Neural progenitor cell (in vitro differentiated cells): ENCODE results near the gene REPIN1. TPM values are rescaled to one million over a fixed set of nuclear protein-coding genes. Genes with fewer than 3 reads are reported as not detected.

ENCODE experiments used
- DNase-seq: peaks from one replicate; pipeline ENCODE4 v3.0.0-alpha.2; 2016; ENCODE audit warnings: low spot score
- H2AFZ ChIP-seq: fragments of 200-600 bp; sonication (generic); replicated peaks from 2 replicates; pipeline ENCODE4 v1.6.1; 2016; ENCODE audit warnings: antibody characterized with exemption
- H3F3A ChIP-seq: fragments of 200-600 bp; sonication (generic); 2 replicates; pipeline ENCODE4 v1.6.1; 2016; ENCODE audit warnings: antibody characterized with exemption, low read depth
- H3K27ac ChIP-seq: fragments of 200-600 bp; sonication (generic); 2 replicates; pipeline ENCODE4 v1.5.1; 2016; ENCODE audit warnings: mild to moderate bottlenecking
- H3K27me3 ChIP-seq: fragments of 200-600 bp; sonication (generic); 2 replicates; pipeline ENCODE4 v1.6.1; 2016; ENCODE audit warnings: mild to moderate bottlenecking, moderate library complexity
- H3K36me3 ChIP-seq: fragments of 200-600 bp; sonication (generic); 2 replicates; pipeline ENCODE4 v1.5.1; 2016
- H3K4me1 ChIP-seq: fragments of 200-600 bp; sonication (generic); 2 replicates; pipeline ENCODE4 v1.6.1; 2016; ENCODE audit warnings: mixed run types
- H3K4me2 ChIP-seq: fragments of 200-600 bp; sonication (generic); 2 replicates; pipeline ENCODE4 v1.6.1; 2016
- H3K4me3 ChIP-seq: fragments of 200-600 bp; sonication (generic); 2 replicates; pipeline ENCODE4 v1.5.1; 2016
- H3K79me2 ChIP-seq: fragments of 200-600 bp; sonication (generic); 2 replicates; pipeline ENCODE4 v1.6.1; 2016; ENCODE audit warnings: low read depth
- H3K9ac ChIP-seq: fragments of 200-600 bp; sonication (generic); 2 replicates; pipeline ENCODE4 v1.6.1; 2016
- H3K9me3 ChIP-seq: fragments of 200-600 bp; sonication (generic); 2 replicates; pipeline ENCODE4 v1.5.1; 2016; ENCODE audit warnings: low read depth
- H4K20me1 ChIP-seq: fragments of 200-600 bp; sonication (generic); 2 replicates; pipeline ENCODE4 v1.6.1; 2016; ENCODE audit warnings: low read depth
- H3K27ac Mint-ChIP-seq: 3 replicates; pipeline ENCODE4 v1.8.0; 2021; ENCODE audit warnings: mixed read lengths
- H3K27me3 Mint-ChIP-seq: 2 replicates; pipeline ENCODE4 v1.8.0; 2022; ENCODE audit warnings: low read depth, mild to moderate bottlenecking, inconsistent platforms, moderate library complexity, mixed read lengths; ENCODE audit not compliant: insufficient read depth
- H3K36me3 Mint-ChIP-seq: 3 replicates; pipeline ENCODE4 v1.8.0; 2021; ENCODE audit warnings: mixed read lengths
- H3K4me1 Mint-ChIP-seq: 3 replicates; pipeline ENCODE4 v1.8.0; 2021; ENCODE audit warnings: mixed read lengths
- H3K4me3 Mint-ChIP-seq: 3 replicates; pipeline ENCODE4 v1.8.0; 2021; ENCODE audit warnings: mild to moderate bottlenecking, moderate library complexity, mixed read lengths
- H3K9me3 Mint-ChIP-seq: 3 replicates; pipeline ENCODE4 v1.8.0; 2020; ENCODE audit warnings: mixed read lengths
- EZH2 ChIP-seq: fragments of 200-600 bp; sonication (generic); IDR thresholded peaks from 2 replicates; pipeline ENCODE4 v1.6.1; 2017; ENCODE audit warnings: antibody characterized with exemption, mild to moderate bottlenecking, moderate library complexity
- EZH2phosphoT487 ChIP-seq: fragments of 200-600 bp; sonication (generic); IDR thresholded peaks from 2 replicates; pipeline ENCODE4 v1.6.1; 2017; ENCODE audit warnings: antibody characterized with exemption
- total RNA-seq: library from RNA; depleted of rRNA; stranded (reverse); fragments of >200 nt; gene quantifications from 2 replicates; pipeline ENCODE4 v1.2.3, GENCODE V29; 2015; ENCODE audit warnings: low replicate concordance
- TF ChIP-seq, protein P1 (sequence below): fragments of 200-600 bp; sonication (generic); IDR thresholded peaks from 2 replicates; pipeline ENCODE4 v1.5.1; 2017; ENCODE audit warnings: antibody characterized with exemption, mild to moderate bottlenecking

The REPIN1 gene
- total RNA-seq, 1 donor from 2014 or later: 18.0 TPM

DNA sequence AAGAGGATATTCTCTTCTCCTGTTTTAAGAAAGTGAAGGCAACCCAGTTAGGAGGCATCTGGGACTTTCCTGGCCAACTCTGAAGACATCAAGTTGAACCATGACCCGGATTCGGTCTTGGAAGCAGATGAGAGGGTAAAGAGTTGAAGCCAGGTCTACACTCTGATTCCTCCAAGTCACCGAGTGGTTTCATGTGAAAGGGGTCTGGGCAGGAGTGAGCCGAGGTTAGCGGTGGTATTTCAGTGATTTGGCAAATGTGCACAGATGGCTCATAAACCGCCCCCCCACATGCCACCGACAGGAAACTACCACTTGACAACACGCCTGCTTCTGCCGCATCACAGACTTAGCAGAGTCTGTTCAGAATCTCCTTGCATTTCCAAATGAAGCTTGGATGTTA is 11.4 kb upstream of the REPIN1 start:
- Histone ChIP-seq H3K27me3 (no peaks in the 10 kb centered on the region), H4K20me1 (no peaks in the 10 kb centered on the region), H3K4me2 (no peak overlapping the region), H3K4me3 (no peak overlapping the region), H3K9me3 (no peaks in the 10 kb centered on the region), H3K79me2 (no peaks in the 10 kb centered on the region), H3K9ac (no peak overlapping the region), H2AFZ (no peak overlapping the region), H3K27ac (no peak overlapping the region), H3K36me3 (no peaks in the 10 kb centered on the region), H3K4me1 (peaks cover 11% of the 10 kb centered on the region), H3F3A (peaks cover 18% of the 10 kb centered on the region)
- Mint-ChIP-seq H3K4me1 (peaks cover 28% of the 10 kb centered on the region), H3K4me3 (no peak overlapping the region), H3K36me3 (no peaks in the 10 kb centered on the region), H3K9me3 (peaks cover 2% of the 10 kb centered on the region), H3K27ac (no peak overlapping the region), H3K27me3 (peaks cover 20% of the 10 kb centered on the region)
- DNase-seq: peak; percentile 1
- TF ChIP-seq EZH2phosphoT487: no peak
- no peak for TF ChIP-seq EZH2
- TF ChIP-seq, protein P1, sequence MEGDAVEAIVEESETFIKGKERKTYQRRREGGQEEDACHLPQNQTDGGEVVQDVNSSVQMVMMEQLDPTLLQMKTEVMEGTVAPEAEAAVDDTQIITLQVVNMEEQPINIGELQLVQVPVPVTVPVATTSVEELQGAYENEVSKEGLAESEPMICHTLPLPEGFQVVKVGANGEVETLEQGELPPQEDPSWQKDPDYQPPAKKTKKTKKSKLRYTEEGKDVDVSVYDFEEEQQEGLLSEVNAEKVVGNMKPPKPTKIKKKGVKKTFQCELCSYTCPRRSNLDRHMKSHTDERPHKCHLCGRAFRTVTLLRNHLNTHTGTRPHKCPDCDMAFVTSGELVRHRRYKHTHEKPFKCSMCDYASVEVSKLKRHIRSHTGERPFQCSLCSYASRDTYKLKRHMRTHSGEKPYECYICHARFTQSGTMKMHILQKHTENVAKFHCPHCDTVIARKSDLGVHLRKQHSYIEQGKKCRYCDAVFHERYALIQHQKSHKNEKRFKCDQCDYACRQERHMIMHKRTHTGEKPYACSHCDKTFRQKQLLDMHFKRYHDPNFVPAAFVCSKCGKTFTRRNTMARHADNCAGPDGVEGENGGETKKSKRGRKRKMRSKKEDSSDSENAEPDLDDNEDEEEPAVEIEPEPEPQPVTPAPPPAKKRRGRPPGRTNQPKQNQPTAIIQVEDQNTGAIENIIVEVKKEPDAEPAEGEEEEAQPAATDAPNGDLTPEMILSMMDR: no peak

DNA sequence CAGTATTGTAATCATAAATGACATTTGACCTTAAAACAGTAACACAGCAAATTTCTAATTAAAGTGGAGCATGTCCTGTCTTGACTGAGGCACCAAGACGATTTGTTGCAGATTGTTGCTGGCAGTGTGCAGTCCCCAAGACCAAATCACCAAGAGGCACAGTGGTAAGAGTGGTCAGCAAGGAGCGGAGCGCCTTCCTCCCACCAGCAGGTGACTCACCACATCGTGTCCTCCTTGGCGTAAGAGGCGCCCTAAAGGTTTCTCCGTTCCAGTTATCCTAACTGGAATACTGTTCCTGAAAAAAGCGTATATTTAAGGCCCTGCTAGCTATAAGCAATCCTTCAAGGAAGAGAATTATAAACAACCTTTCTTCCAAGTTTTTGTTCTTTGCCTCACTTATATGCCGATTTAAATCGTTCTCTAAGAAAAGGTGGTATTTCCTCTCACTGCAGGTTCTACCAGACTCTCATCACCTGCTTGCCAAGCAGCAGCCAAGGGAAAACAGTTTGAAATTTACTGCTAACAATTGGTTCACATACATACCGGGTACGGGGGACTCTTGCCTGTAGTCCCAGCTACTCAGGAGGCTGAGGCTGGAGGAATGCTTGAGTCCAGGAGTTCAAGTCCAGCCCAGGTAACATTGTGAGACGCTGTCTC is 10.7 kb upstream of the REPIN1 start:
- Histone ChIP-seq H4K20me1 (no peaks in the 10 kb centered on the region), H3K27ac (no peak overlapping the region), H3K9ac (no peak overlapping the region), H3F3A (peaks cover 21% of the 10 kb centered on the region), H3K9me3 (no peaks in the 10 kb centered on the region), H3K27me3 (no peaks in the 10 kb centered on the region), H3K4me2 (no peak overlapping the region), H3K79me2 (no peaks in the 10 kb centered on the region), H3K36me3 (no peaks in the 10 kb centered on the region), H3K4me3 (no peak overlapping the region), H3K4me1 (peaks cover 14% of the 10 kb centered on the region), H2AFZ (no peak overlapping the region)
- peak; percentile 24 for DNase-seq
- TF ChIP-seq, protein P1: no peak
- TF ChIP-seq EZH2phosphoT487: no peak
- no peak for TF ChIP-seq EZH2
- H3K27ac Mint-ChIP-seq: no peak overlapping the region
- peaks cover 2% of the 10 kb centered on the region for H3K9me3 Mint-ChIP-seq
- peaks cover 34% of the 10 kb centered on the region for H3K4me1 Mint-ChIP-seq
- peaks cover 20% of the 10 kb centered on the region for H3K27me3 Mint-ChIP-seq
- H3K4me3 Mint-ChIP-seq: no peak overlapping the region
- H3K36me3 Mint-ChIP-seq: no peaks in the 10 kb centered on the region

DNA sequence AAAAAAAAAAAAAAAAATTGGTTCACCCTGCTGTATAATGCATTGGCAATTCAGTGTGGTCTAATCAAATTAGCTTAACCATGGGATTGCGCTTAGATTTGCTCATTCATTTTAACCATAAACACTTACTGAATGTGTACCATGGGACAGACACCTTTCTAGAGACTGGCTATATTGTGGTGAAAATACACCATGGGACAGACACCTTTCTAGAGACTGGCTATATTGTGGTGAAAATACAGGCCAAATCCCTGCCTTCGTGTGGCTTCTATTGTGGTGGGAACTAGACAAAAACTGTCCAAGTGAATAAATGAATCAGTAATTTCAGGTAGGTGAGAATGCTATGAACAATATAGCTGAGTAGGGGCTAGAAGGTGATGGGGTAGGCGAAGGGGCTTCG is 10.2 kb upstream of the REPIN1 start:
- H3K79me2 ChIP-seq: no peaks in the 10 kb centered on the region
- Mint-ChIP-seq H3K27me3 (peaks cover 17% of the 10 kb centered on the region), H3K27ac (no peak overlapping the region), H3K9me3 (peaks cover 2% of the 10 kb centered on the region), H3K4me1 (peaks cover 40% of the 10 kb centered on the region), H3K4me3 (no peak overlapping the region), H3K36me3 (no peaks in the 10 kb centered on the region)
- H3K36me3 ChIP-seq: no peaks in the 10 kb centered on the region
- no peak overlapping the region for H3K4me3 ChIP-seq
- peaks cover 21% of the 10 kb centered on the region for H3F3A ChIP-seq
- no peaks in the 10 kb centered on the region for H3K27me3 ChIP-seq
- peaks cover 14% of the 10 kb centered on the region for H3K4me1 ChIP-seq
- TF ChIP-seq, protein P1: no peak
- no peak for TF ChIP-seq EZH2phosphoT487
- no peak for TF ChIP-seq EZH2
- no peaks in the 10 kb centered on the region for H3K9me3 ChIP-seq
- DNase-seq: no peak
- no peaks in the 10 kb centered on the region for H4K20me1 ChIP-seq
- no peak overlapping the region for H3K9ac ChIP-seq
- no peak overlapping the region for H3K4me2 ChIP-seq
- no peak overlapping the region for H3K27ac ChIP-seq
- H2AFZ ChIP-seq: no peak overlapping the region
